ENCODE data around the gene TPSD1.

Gene TPSD1

GRCh38 chr16:1282324-1282973 lies 26.6 kb downstream of the TPSD1 start:
- Histone ChIP-seq H3K4me2 (ENCODE audit: low read length) (no peak overlapping the region), H3K9me3 (ENCODE audit: control insufficient read depth, insufficient read depth, low read length) (no peaks in the 10 kb centered on the region), H3K4me3 (ENCODE audit: low read length) (no peak overlapping the region), H3K79me2 (ENCODE audit: control insufficient read depth, low read length) (no peaks in the 10 kb centered on the region), H3K27ac (ENCODE audit: low read depth, low read length) (no peak overlapping the region), H3F3A (ENCODE audit: control insufficient read depth, insufficient read depth) (no peaks in the 10 kb centered on the region), H3K27me3 (ENCODE audit: control insufficient read depth, low read length) (peaks cover 7% of the 10 kb centered on the region; the same call in 1 of the 2 replicates), H3K36me3 (ENCODE audit: control insufficient read depth, low read length) (no peaks in the 10 kb centered on the region), H4K20me1 (ENCODE audit: control insufficient read depth, insufficient read depth, low read depth, low read length) (no peaks in the 10 kb centered on the region), H3K4me1 (ENCODE audit: control insufficient read depth, low read length) (peaks cover 3% of the 10 kb centered on the region; the same call in 1 of the 2 replicates), H3K9me2 (replicated peaks; ENCODE audit: control insufficient read depth, low read length) (no peaks in the 10 kb centered on the region)
- TF ChIP-seq EZH2phosphoT487 (IDR thresholded peaks at IDR 0.05; ENCODE audit: borderline replicate concordance, low read length) (no peak), CTCF (IDR thresholded peaks at IDR 0.05; ENCODE audit: low read depth, low read length, poor library complexity, severe bottlenecking) (no peak)

- no peaks in the 10 kb centered on the region for H3K36me3 ChIP-seq (ENCODE audit: control insufficient read depth, low read length)
- no peak overlapping the region for H3K27ac ChIP-seq (ENCODE audit: low read depth, low read length)
- TF ChIP-seq CTCF (IDR thresholded peaks at IDR 0.05; ENCODE audit: low read depth, low read length, poor library complexity, severe bottlenecking) (no peak), EZH2phosphoT487 (IDR thresholded peaks at IDR 0.05; ENCODE audit: borderline replicate concordance, low read length) (no peak)
- peaks cover 5% of the 10 kb centered on the region; the same call in 1 of the 2 replicates for H3K27me3 ChIP-seq (ENCODE audit: control insufficient read depth, low read length)
- no peaks in the 10 kb centered on the region for H3K9me2 ChIP-seq (replicated peaks; ENCODE audit: control insufficient read depth, low read length)
- H3K9me3 ChIP-seq (ENCODE audit: control insufficient read depth, insufficient read depth, low read length): no peaks in the 10 kb centered on the region
- H4K20me1 ChIP-seq (ENCODE audit: control insufficient read depth, insufficient read depth, low read depth, low read length): no peaks in the 10 kb centered on the region
- no peaks in the 10 kb centered on the region for H3F3A ChIP-seq (ENCODE audit: control insufficient read depth, insufficient read depth)
- peaks cover 3% of the 10 kb centered on the region; the same call in 1 of the 2 replicates for H3K4me1 ChIP-seq (ENCODE audit: control insufficient read depth, low read length)
- no peak overlapping the region for H3K4me2 ChIP-seq (ENCODE audit: low read length)
- no peak overlapping the region for H3K4me3 ChIP-seq (ENCODE audit: low read length)
- no peaks in the 10 kb centered on the region for H3K79me2 ChIP-seq (ENCODE audit: control insufficient read depth, low read length)
These were observed 27.4 kb downstream of the TPSD1 start for GRCh38 chr16:1283296-1283695.

- Histone ChIP-seq H3K27ac (ENCODE audit: low read depth, low read length) (no peak overlapping the region), H3F3A (ENCODE audit: control insufficient read depth, insufficient read depth) (no peaks in the 10 kb centered on the region), H3K27me3 (ENCODE audit: control insufficient read depth, low read length) (no peaks in the 10 kb centered on the region), H3K9me3 (ENCODE audit: control insufficient read depth, insufficient read depth, low read length) (no peaks in the 10 kb centered on the region), H3K79me2 (ENCODE audit: control insufficient read depth, low read length) (no peaks in the 10 kb centered on the region), H3K9me2 (replicated peaks; ENCODE audit: control insufficient read depth, low read length) (no peaks in the 10 kb centered on the region), H4K20me1 (ENCODE audit: control insufficient read depth, insufficient read depth, low read depth, low read length) (no peaks in the 10 kb centered on the region), H3K4me3 (ENCODE audit: low read length) (no peak overlapping the region), H3K4me2 (ENCODE audit: low read length) (no peak overlapping the region), H3K4me1 (ENCODE audit: control insufficient read depth, low read length) (peaks cover 3% of the 10 kb centered on the region; the same call in 1 of the 2 replicates), H3K36me3 (ENCODE audit: control insufficient read depth, low read length) (no peaks in the 10 kb centered on the region)
- TF ChIP-seq CTCF (IDR thresholded peaks at IDR 0.05; ENCODE audit: low read depth, low read length, poor library complexity, severe bottlenecking) (no peak), EZH2phosphoT487 (IDR thresholded peaks at IDR 0.05; ENCODE audit: borderline replicate concordance, low read length) (no peak)
These were observed 28.2 kb downstream of the TPSD1 start for GRCh38 chr16:1283996-1284616.

All from DOHH2 (cell line).